GM12873 (cell line): ENCODE results near the gene PCDHGA6.

Experiments used
- TF ChIP-seq, protein P1 (sequence below): IDR thresholded peaks from 2 replicates; pipeline ENCODE4 v1.5.1; 2012; ENCODE audit warnings: low read depth, mild to moderate bottlenecking, moderate library complexity, low read length, control low read depth; ENCODE audit not compliant: insufficient read depth; ENCODE audit errors: missing control alignments

The PCDHGA6 gene

DNA sequence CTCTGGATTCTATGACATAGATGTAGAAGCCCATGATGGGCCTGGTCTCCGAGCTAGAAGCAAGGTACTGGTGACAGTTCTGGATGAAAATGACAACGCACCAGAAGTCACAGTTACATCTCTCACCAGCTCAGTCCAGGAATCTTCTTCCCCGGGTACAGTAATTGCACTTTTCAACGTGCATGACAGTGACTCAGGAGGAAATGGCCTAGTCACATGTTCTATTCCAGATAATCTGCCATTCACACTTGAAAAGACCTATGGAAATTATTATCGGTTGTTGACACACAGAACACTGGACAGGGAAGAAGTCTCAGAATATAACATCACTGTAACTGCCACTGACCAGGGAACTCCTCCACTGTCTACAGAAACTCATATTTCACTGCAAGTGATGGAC lies 17.6 kb upstream of the PCDHGA6 start:
- TF ChIP-seq, protein P1, sequence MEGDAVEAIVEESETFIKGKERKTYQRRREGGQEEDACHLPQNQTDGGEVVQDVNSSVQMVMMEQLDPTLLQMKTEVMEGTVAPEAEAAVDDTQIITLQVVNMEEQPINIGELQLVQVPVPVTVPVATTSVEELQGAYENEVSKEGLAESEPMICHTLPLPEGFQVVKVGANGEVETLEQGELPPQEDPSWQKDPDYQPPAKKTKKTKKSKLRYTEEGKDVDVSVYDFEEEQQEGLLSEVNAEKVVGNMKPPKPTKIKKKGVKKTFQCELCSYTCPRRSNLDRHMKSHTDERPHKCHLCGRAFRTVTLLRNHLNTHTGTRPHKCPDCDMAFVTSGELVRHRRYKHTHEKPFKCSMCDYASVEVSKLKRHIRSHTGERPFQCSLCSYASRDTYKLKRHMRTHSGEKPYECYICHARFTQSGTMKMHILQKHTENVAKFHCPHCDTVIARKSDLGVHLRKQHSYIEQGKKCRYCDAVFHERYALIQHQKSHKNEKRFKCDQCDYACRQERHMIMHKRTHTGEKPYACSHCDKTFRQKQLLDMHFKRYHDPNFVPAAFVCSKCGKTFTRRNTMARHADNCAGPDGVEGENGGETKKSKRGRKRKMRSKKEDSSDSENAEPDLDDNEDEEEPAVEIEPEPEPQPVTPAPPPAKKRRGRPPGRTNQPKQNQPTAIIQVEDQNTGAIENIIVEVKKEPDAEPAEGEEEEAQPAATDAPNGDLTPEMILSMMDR: no peak

DNA sequence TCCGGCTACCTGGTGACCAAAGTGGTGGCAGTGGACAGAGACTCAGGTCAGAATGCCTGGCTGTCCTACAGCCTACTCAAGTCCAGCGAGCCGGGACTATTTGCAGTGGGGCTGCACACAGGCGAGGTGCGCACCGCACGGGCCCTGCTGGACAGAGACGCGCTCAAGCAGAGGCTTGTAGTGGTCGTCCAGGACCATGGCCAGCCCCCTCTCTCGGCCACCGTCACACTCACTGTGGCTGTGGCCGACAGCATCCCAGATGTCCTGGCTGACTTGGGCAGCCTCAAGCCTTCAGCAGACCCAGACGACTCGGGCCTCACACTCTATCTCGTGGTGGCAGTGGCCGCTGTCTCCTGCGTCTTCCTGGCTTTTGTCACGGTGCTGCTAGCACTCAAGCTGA lies 16.7 kb upstream of the PCDHGA6 start:
- TF ChIP-seq, protein P1: no peak

DNA sequence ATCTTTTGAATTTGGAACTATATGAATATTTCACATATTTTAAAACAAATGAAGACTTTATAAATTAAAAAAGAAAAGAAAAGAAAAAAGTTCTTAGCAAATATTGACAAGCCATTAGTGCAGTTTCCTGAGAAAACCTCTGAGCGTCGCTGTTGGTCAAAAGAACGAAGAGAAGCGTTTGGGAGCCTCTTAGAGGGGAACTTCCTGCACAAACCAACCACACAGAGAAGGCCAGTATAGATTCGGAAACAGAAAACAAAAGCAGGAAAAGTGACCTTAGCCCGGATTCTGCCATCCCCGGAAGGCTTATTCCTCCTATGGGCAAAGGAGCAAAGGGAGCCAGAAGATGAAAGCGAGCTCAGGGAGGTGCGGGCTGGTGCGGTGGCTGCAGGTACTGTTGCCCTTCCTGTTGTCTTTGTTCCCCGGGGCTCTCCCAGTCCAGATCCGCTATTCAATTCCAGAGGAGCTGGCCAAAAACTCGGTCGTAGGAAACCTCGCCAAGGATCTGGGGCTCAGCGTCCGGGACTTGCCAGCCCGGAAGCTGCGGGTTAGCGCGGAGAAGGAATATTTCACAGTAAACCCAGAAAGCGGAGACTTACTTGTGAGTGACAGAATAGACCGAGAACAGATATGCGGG lies 13.8 kb upstream of the PCDHGA6 start, which contains the start of gene PCDHGB2:
PCDHGB2 (plus strand) TSS at position 205 of the 637 bp plus-strand sequence; CDS start at position 347, 142 bp downstream.
- TF ChIP-seq, protein P1: peak; percentile 27

DNA sequence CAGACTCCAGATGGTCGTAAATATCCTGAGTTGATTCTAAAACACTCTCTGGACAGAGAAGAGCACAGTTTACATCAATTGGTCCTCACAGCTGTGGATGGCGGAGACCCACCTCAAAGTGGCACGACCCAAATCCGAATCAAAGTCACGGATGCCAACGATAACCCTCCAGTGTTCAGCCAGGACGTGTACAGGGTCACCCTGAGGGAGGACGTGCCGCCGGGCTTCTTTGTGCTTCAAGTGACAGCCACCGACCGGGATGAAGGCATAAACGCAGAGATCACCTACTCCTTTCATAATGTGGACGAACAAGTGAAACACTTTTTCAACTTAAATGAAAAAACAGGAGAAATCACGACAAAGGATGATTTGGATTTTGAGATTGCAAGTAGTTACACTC lies 13.0 kb upstream of the PCDHGA6 start:
- TF ChIP-seq, protein P1: no peak

DNA sequence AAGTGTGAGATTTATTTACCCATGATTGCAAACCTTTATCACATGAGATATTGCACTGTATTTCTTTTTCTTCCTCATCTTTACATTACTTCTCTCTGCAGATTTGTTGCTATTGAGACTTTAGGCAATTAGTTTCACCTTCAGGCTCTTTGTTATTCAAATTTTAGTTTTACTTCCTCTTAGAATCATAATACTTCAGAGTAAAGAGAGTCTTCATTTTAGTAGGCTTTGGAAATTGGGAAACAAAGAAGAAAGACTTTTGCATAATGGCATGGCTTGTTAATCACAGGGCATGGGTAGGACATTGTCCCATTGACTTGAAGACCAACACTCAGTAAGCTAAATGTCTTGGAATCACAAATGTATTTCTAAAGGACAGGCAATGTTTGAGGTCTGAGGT lies 11.0 kb upstream of the PCDHGA6 start:
- TF ChIP-seq, protein P1: no peak

DNA sequence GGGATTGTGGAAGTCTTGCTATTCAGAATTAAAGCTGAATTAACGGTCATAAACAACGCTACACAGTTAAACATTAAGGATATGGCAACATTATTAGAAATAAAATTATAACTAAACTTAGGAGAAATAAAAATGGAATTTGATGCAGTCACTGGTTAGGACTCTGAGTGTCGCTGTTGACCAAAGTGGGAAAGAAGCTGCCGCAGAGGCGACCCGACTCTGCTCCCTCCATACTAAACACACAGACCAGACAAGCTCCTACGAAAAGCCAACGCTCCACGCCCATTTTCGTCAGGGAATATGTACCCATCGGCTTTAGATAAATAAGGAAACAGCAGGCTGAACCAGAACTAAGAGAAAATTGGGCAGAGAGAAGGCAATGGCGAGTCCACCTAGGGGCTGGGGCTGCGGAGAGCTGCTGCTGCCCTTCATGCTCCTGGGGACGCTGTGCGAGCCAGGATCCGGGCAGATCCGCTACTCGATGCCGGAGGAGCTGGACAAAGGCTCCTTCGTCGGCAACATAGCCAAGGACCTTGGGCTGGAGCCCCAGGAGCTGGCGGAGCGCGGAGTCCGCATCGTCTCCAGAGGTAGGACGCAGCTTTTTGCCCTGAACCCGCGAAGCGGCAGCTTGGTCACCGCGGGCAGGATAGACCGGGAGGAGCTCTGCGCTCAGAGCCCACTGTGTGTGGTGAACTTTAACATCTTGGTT lies 9.6 kb upstream of the PCDHGA6 start, which contains the start of gene PCDHGA5:
PCDHGA5 (plus strand) TSS at position 211 of the 709 bp plus-strand sequence; CDS start at position 380, 169 bp downstream.
- TF ChIP-seq, protein P1: no peak

DNA sequence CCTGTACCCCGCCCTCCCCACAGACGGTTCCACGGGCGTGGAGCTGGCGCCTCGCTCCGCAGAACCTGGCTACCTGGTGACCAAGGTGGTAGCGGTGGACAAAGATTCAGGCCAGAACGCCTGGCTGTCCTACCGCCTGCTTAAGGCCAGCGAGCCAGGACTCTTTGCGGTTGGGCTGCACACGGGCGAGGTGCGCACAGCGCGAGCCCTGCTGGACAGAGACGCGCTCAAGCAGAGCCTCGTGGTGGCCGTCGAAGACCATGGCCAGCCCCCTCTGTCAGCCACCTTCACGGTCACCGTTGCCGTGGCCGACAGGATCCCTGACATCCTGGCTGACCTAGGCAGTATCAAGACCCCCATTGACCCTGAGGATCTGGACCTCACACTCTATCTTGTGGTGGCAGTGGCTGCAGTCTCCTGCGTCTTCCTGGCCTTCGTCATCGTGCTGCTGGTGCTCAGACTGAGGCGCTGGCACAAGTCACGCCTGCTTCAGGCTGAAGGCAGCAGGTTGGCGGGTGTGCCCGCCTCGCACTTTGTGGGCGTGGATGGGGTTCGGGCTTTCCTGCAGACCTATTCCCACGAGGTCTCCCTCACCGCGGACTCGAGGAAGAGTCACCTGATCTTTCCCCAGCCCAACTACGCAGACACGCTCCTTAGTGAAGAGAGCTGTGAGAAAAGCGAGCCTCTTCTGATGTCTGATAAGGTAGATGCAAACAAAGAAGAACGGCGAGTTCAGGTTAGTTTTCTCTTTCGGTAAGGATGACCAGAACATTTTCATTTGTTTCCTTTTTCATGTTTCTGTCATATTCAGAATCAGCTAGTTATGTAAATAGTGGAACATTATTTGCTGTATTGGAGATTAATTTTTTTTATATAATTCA lies 7.4 kb upstream of the PCDHGA6 start:
- TF ChIP-seq, protein P1: no peak
